Inferior parietal cortex (tissue), 1 donor: ENCODE measurements around the gene ADGRD1.
"Not testable (repeated sequence)": the region's sequence is repeated elsewhere in the genome, so short reads cannot be mapped to it uniquely, and the experiment has no call there.

Source experiments
- DNase-seq: peaks from one replicate; pipeline ENCODE4 v3.0.0-alpha.2; 2016; ENCODE audit errors: extremely low spot score

ADGRD1 gene

GRCh38 chr12:130984183-130985058 lies 30.7 kb downstream of the ADGRD1 start:
- DNase-seq, result no peak

GRCh38 chr12:130987151-130987931 lies 33.6 kb downstream of the ADGRD1 start:
- DNase-seq, result no peak

GRCh38 chr12:130988261-130988660 lies 34.6 kb downstream of the ADGRD1 start:
- no peak for DNase-seq

- no peak for DNase-seq
These were observed 35.0 kb downstream of the ADGRD1 start for GRCh38 chr12:130988751-130989150.

- DNase-seq, result no peak
These were observed 35.7 kb downstream of the ADGRD1 start for GRCh38 chr12:130989391-130989790.

- no peak for DNase-seq
These were observed 36.3 kb downstream of the ADGRD1 start for GRCh38 chr12:130990034-130990433.

GRCh38 chr12:130992448-130992847 lies 38.7 kb downstream of the ADGRD1 start:
- DNase-seq, result no peak

GRCh38 chr12:130992979-130993538 lies 39.4 kb downstream of the ADGRD1 start:
- DNase-seq, result no peak

GRCh38 chr12:130993759-130994670 lies 40.3 kb downstream of the ADGRD1 start:
- DNase-seq, result no peak

GRCh38 chr12:130994821-130995375 lies 41.2 kb downstream of the ADGRD1 start:
- DNase-seq, result no peak

- DNase-seq, result not testable (repeated sequence)
These were observed 41.8 kb downstream of the ADGRD1 start for GRCh38 chr12:130995386-130995969.

- no peak for DNase-seq
These were observed 44.4 kb downstream of the ADGRD1 start for GRCh38 chr12:130998136-130998535.

- DNase-seq, result peak; percentile 2
These were observed 46.3 kb downstream of the ADGRD1 start for GRCh38 chr12:131000000-131000486.

- DNase-seq, result no peak
These were observed 47.8 kb downstream of the ADGRD1 start for GRCh38 chr12:131001493-131001892.

- DNase-seq, result peak; percentile 50
These were observed 48.5 kb downstream of the ADGRD1 start for GRCh38 chr12:131002216-131002631.

- DNase-seq, result no peak
These were observed 49.5 kb downstream of the ADGRD1 start for GRCh38 chr12:131003036-131003715.

- no peak for DNase-seq
These were observed 50.0 kb downstream of the ADGRD1 start for GRCh38 chr12:131003716-131004045.

- DNase-seq, result no peak
These were observed 50.5 kb downstream of the ADGRD1 start for GRCh38 chr12:131004166-131004565.

GRCh38 chr12:131005161-131006035 lies 51.7 kb downstream of the ADGRD1 start:
- DNase-seq, result no peak
